ENCODE results near the gene IRF2. TPM values are rescaled to one million over a fixed set of nuclear protein-coding genes. Genes with fewer than 3 reads are reported as not detected.
A peak's percentile ranks its signal among the peaks of the same experiment; 100 is the strongest.

The IRF2 gene
- total and polyA plus RNA-seq, 2 donors from 2014 or later: 16.8 to 42.8 TPM

DNA sequence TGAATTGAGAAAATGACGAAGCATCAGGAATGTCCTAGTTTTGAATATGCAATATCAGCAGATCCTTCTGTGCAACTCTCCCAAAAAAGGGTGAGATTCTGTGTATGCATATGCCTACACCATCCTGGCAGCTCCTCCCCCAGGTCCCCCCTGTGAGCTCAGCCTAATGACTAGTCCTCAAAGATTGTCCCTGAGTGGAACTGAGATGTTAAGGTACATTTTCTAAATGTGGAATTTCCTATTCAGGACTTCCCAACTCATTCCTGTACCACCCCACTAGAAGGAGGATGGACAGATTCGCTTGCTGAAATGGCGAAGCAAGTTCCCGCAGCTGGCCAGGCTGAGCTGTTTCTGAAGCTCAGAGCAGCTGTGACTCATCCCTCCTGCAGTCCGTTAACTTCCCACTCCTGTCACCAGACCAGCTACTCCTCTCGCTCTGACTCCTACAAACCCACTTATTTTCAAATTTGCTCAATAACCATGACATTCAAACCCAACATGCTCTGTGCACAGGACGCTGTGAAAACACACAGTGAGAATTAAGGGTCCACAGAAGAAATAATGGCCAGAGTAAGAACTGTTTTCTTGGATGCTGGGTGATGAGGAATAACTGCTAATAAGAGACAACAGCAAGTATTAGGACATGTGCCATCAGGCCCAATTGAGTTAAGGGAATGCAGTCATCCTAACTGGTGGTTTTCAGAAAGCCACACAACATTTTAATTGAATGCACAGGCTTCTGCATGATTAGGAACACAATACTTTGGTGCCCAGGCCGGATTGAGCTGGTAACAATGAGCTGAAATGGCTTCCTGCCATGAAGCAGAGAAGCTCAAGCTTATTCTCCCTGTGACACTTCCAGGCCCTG, 40.0 kb upstream of the IRF2 start:
- FAIRE-seq (no peak), DNase-seq (peak in 4 of 5 donors; percentile 39 to 78 (median 66))
- TF ChIP-seq CTCF (IDR thresholded peaks at IDR 0.05; ENCODE audit: borderline replicate concordance, extremely low read depth, insufficient read depth): no peak
- H3K27me3 ChIP-seq (ENCODE audit: control insufficient read depth, insufficient read depth, low read length): no peaks in the 10 kb centered on the region
- no peaks in the 10 kb centered on the region for H3K36me3 ChIP-seq (ENCODE audit: control insufficient read depth in 2 of 3, insufficient read depth in 3 of 3, low read length in 3 of 3)
- intact Hi-C loops (cut with DNase I): no loop called here
- H3K4me1 ChIP-seq (ENCODE audit: control insufficient read depth in 2 of 3, insufficient read depth in 2 of 3, low read depth in 1 of 3, low read length in 3 of 3): peaks cover 0 to 5% (median 0%) of the 10 kb centered on the region in 3 donors
- H3K4me3 ChIP-seq (ENCODE audit: low read length in 3 of 3): no peak overlapping the region
- no peak overlapping the region for H3K27ac ChIP-seq (ENCODE audit: low read depth in 2 of 2, low read length in 2 of 2)
- no peak overlapping the region for H3K9ac ChIP-seq (ENCODE audit: low read length in 3 of 3)
- peaks cover 0 to 4% (median 0%) of the 10 kb centered on the region in 3 donors for H3K9me3 ChIP-seq (ENCODE audit: control insufficient read depth in 2 of 3, insufficient read depth in 1 of 3, low read length in 3 of 3)

DNA sequence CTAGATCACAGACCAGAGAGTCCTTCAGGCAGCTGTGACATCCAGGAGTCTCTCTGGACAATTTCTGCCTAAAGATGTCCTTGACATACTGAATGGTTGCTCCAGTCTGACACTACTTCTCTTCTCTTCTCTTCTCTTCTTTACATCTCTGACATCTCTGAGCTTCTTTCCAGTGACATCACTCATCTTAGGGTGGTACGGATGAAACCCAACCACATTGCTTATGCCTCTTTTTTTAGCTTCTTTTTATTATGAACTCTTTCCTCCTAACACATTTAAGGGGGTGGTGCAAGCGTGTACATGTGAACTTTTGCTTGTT, 39.4 kb upstream of the IRF2 start:
- peaks cover 0 to 4% (median 0%) of the 10 kb centered on the region in 3 donors for H3K9me3 ChIP-seq (ENCODE audit: control insufficient read depth in 2 of 3, insufficient read depth in 1 of 3, low read length in 3 of 3)
- intact Hi-C loops (cut with DNase I): no loop called here
- H3K9ac ChIP-seq (ENCODE audit: low read length in 3 of 3): no peak overlapping the region
- DNase-seq: no peak
- FAIRE-seq: no peak
- no peak overlapping the region for H3K27ac ChIP-seq (ENCODE audit: low read depth in 2 of 2, low read length in 2 of 2)
- no peak for TF ChIP-seq CTCF (IDR thresholded peaks at IDR 0.05; ENCODE audit: borderline replicate concordance, extremely low read depth, insufficient read depth)
- H3K4me3 ChIP-seq (ENCODE audit: low read length in 3 of 3): no peak overlapping the region
- no peaks in the 10 kb centered on the region for H3K27me3 ChIP-seq (ENCODE audit: control insufficient read depth, insufficient read depth, low read length)
- H3K36me3 ChIP-seq (ENCODE audit: control insufficient read depth in 2 of 3, insufficient read depth in 3 of 3, low read length in 3 of 3): no peaks in the 10 kb centered on the region
- H3K4me1 ChIP-seq (ENCODE audit: control insufficient read depth in 2 of 3, insufficient read depth in 2 of 3, low read depth in 1 of 3, low read length in 3 of 3): peaks cover 0 to 5% (median 0%) of the 10 kb centered on the region in 3 donors

GRCh38 chr4:184511156-184511555, 36.8 kb upstream of the IRF2 start:
- TF ChIP-seq CTCF (IDR thresholded peaks at IDR 0.05; ENCODE audit: borderline replicate concordance, extremely low read depth, insufficient read depth): no peak
- no peak overlapping the region for H3K9ac ChIP-seq (ENCODE audit: low read length in 3 of 3)
- H3K27me3 ChIP-seq (ENCODE audit: control insufficient read depth, insufficient read depth, low read length): no peaks in the 10 kb centered on the region
- no peak for FAIRE-seq
- no peaks in the 10 kb centered on the region for H3K36me3 ChIP-seq (ENCODE audit: control insufficient read depth in 2 of 3, insufficient read depth in 3 of 3, low read length in 3 of 3)
- H3K9me3 ChIP-seq (ENCODE audit: control insufficient read depth in 2 of 3, insufficient read depth in 1 of 3, low read length in 3 of 3): peaks cover 0 to 4% (median 0%) of the 10 kb centered on the region in 3 donors
- no peak overlapping the region for H3K27ac ChIP-seq (ENCODE audit: low read depth in 2 of 2, low read length in 2 of 2)
- no peak for DNase-seq
- intact Hi-C loops (cut with DNase I): no loop called here
- H3K4me3 ChIP-seq (ENCODE audit: low read length in 3 of 3): no peak overlapping the region
- peaks cover 0 to 5% (median 0%) of the 10 kb centered on the region in 3 donors for H3K4me1 ChIP-seq (ENCODE audit: control insufficient read depth in 2 of 3, insufficient read depth in 2 of 3, low read depth in 1 of 3, low read length in 3 of 3)
